ENCODE results near the gene NFATC4.

DNA sequence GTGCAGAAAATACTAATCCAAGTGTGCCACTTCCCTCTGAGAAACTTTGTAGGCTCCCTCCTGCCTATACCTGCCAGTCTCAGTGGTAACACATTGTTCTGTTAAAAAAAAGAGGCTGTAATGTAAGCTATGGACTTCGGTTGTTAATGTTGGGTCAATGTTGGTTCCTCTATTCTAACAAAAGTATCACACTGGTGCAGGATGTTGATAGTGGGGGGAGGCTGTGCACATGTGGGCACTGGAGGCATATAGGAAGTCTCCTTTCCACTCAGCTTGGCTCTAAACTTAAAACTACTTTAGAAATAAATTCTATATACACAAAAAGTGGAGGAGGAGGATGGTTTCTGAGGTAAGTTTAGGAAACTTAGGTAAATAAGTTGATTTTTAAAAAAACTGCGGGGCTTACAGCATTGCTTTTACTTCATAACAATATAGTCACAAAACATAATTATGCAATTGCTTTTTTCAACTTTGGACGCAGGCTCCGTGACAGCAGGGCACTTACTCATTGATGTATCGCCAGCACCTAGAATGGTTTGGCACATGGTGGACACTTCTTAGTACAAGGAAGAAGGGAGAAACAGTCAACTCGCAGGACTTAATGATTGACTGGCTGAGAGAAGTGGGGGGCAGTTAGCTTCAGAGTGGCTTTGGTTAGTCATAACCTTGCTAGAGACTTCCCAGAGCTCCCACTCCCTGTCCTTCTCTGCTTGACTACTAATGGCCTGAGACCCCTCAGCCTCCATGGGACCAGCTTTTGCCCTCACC lies 22.9 kb downstream of the NFATC4 start:
- TF ChIP-seq EZH2 (IDR thresholded peaks at IDR 0.05) (no peak), POLR2AphosphoS5 (IDR thresholded peaks at IDR 0.05; ENCODE audit: borderline replicate concordance, low read depth, low read length) (no peak), FOXP2 (optimal IDR thresholded peaks at IDR 0.05; ENCODE audit: control extremely low read depth, extremely low read length, insufficient read depth) (no peak)

Data from SK-N-MC (cell line).